ENCODE measurements around the gene INTS6L. TPM values are rescaled to one million over a fixed set of nuclear protein-coding genes. Genes with fewer than 3 reads are reported as not detected.
A peak's percentile ranks its signal among the peaks of the same experiment; 100 is the strongest.

Gene INTS6L
- total RNA-seq, 1 donor from 2014 or later: 12.9 TPM

DNA sequence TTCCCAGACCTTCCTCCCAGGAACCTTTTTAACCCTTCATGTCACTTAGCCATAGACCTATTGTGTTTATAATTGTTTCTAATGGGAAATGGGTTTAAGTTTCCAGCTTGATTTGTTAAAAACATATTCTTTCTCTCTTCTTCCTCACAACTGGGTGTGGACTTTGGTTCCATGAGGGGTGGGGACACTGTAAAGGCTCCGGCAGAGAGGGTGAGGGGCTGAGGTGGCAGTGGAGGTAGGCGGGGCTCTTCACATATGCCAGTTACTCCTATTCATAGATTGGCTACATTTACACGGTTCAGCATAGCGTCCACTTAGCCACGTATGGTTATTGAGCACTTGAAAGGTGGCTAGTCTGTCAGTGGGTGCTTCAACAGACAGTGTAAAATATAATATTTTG lies 7.8 kb downstream of the INTS6L start:
- Mint-ChIP-seq H3K4me3 (no peak overlapping the region), H3K4me1 (ENCODE audit: unreplicated experiment) (peaks cover 17% of the 10 kb centered on the region)

DNA sequence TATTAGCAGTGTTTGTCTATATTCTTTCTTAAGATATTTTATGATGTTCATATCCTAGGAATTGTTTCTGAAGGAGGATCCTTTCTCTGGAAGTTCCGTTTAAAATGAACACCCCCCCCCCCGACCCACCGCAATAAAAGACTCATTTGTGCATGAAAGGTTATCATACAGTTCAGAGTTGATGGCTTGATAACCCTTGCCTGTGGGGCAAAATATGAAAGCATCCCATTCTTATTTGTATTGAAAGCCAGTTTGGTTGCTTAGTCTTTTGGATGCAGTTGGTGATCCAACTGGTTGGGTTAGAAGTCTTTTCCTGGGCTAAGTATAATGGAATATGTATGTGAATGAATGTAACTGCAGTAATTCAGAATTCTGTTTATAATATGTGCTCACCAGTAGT lies 8.3 kb downstream of the INTS6L start:
- Mint-ChIP-seq H3K27ac (no peak overlapping the region), H3K4me1 (ENCODE audit: unreplicated experiment) (peaks cover 14% of the 10 kb centered on the region), H3K4me3 (no peak overlapping the region), H3K36me3 (no peaks in the 10 kb centered on the region), H3K27me3 (no peaks in the 10 kb centered on the region), H3K9me3 (peaks cover 4% of the 10 kb centered on the region)
- DNase-seq (ENCODE audit: extremely low spot score, unreplicated experiment): no peak
- TF ChIP-seq, protein P1, sequence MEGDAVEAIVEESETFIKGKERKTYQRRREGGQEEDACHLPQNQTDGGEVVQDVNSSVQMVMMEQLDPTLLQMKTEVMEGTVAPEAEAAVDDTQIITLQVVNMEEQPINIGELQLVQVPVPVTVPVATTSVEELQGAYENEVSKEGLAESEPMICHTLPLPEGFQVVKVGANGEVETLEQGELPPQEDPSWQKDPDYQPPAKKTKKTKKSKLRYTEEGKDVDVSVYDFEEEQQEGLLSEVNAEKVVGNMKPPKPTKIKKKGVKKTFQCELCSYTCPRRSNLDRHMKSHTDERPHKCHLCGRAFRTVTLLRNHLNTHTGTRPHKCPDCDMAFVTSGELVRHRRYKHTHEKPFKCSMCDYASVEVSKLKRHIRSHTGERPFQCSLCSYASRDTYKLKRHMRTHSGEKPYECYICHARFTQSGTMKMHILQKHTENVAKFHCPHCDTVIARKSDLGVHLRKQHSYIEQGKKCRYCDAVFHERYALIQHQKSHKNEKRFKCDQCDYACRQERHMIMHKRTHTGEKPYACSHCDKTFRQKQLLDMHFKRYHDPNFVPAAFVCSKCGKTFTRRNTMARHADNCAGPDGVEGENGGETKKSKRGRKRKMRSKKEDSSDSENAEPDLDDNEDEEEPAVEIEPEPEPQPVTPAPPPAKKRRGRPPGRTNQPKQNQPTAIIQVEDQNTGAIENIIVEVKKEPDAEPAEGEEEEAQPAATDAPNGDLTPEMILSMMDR (conservative IDR thresholded peaks at IDR 0.05): no peak

More for the DNA sequence above, 7.8 kb downstream of the INTS6L start:
- TF ChIP-seq, protein P1 (conservative IDR thresholded peaks at IDR 0.05): no peak
- Mint-ChIP-seq H3K9me3 (peaks cover 4% of the 10 kb centered on the region), H3K27ac (no peak overlapping the region), H3K27me3 (no peaks in the 10 kb centered on the region), H3K36me3 (no peaks in the 10 kb centered on the region)
- no peak for DNase-seq (ENCODE audit: extremely low spot score, unreplicated experiment)

DNA sequence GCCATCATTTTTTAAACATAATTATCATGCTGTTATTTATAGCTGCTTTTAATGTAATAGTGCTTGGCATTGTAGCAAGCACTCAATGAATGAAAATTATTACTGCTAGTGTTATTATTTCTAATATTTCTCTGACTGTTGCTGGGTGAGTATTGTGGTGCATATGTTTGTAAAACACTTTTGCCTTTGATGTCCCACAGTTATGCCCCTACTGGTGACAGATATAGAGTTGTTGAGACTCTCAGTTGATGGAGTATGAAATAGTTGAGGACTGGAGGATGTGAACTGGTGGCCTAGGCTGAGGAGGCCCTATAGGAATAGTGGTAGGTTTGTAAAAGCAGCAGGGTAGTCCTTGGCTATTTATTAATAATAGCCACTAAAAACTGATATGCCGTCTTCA lies 9.6 kb downstream of the INTS6L start:
- Mint-ChIP-seq H3K27ac (no peak overlapping the region), H3K4me1 (ENCODE audit: unreplicated experiment) (peaks cover 9% of the 10 kb centered on the region), H3K4me3 (no peak overlapping the region), H3K9me3 (peaks cover 4% of the 10 kb centered on the region), H3K36me3 (no peaks in the 10 kb centered on the region), H3K27me3 (no peaks in the 10 kb centered on the region)
- TF ChIP-seq, protein P1 (conservative IDR thresholded peaks at IDR 0.05): no peak
- DNase-seq (ENCODE audit: extremely low spot score, unreplicated experiment): no peak

DNA sequence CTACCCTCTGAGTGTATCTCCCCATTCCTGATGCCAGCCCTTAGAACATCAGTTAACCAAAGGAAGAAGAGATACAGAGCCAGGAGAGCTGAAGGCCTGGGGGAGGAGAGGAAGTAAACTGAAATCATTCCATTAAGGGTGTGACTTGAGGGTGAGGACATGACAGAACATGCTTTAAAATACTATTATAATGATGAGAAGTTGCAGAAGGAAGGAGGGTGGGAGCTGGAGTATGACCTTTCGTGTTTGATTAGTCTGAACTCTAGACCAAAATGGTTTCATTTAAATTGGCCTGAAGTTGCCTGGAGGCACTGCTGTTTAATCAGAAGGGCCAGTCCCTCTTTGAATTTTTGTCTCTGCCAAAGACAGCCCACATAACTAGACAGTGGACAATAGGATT lies 11.4 kb downstream of the INTS6L start:
- DNase-seq (ENCODE audit: extremely low spot score, unreplicated experiment): no peak

DNA sequence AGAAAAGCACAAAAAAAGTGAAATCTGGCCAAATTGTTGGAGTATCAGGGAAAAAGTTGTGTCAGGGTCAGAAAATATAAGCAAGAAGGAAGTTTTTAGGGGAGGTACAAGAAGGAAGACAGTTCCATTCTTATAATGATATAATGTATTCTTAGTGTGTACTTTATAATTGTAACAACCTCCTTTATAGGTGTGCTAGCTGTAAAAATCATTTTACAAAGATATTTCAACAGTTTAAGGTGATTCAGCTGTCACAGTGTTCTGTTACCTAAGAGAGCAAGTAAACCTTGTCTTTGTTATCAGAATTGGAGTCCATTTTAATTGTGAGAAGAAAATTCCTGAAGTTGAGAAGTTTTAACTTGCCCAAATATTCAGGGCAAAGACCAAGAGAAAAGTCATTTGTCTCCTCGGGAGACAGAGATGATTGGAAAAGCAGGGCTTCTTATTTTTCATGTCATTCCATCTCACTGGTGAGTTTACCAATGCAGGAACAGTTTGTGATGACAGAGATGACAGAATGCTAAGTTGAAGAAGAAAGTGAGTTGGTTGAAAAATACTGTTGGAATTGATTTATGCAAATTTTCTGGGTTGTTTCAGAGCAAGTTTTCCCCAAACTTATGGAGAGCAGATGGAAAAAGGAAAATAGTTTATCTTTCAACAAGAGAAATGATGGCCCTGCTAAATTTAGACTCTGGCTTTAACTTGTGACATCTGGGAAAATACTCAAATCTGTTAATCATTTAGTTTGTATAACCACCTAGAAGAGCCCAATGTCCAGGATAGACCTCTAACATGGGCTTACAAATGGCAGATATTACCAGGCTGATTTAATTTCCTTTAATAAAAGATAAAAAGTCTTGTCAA lies 14.8 kb downstream of the INTS6L start:
- TF ChIP-seq, protein P1 (conservative IDR thresholded peaks at IDR 0.05): no peak
- H3K4me3 Mint-ChIP-seq: no peak overlapping the region
- H3K9me3 Mint-ChIP-seq: peaks cover 4% of the 10 kb centered on the region
- no peaks in the 10 kb centered on the region for H3K27me3 Mint-ChIP-seq
- peaks cover 9% of the 10 kb centered on the region for H3K4me1 Mint-ChIP-seq (ENCODE audit: unreplicated experiment)
- H3K36me3 Mint-ChIP-seq: no peaks in the 10 kb centered on the region
- no peak for DNase-seq (ENCODE audit: extremely low spot score, unreplicated experiment)
- H3K27ac Mint-ChIP-seq: peak overlapping the region; percentile 2

More for the DNA sequence above, 11.4 kb downstream of the INTS6L start:
- peaks cover 4% of the 10 kb centered on the region for H3K9me3 Mint-ChIP-seq
- H3K4me1 Mint-ChIP-seq (ENCODE audit: unreplicated experiment): peaks cover 9% of the 10 kb centered on the region
- no peaks in the 10 kb centered on the region for H3K36me3 Mint-ChIP-seq
- H3K27me3 Mint-ChIP-seq: no peaks in the 10 kb centered on the region
- TF ChIP-seq, protein P1 (conservative IDR thresholded peaks at IDR 0.05): no peak
- H3K27ac Mint-ChIP-seq: peak overlapping the region; percentile 84
- H3K4me3 Mint-ChIP-seq: peak overlapping the region; percentile 26

Measured in type B pancreatic cell (in vitro differentiated cells).